Epithelial cell of proximal tubule (primary cell): ENCODE measurements around the gene HSPG2. TPM values are rescaled to one million over a fixed set of nuclear protein-coding genes. Genes with fewer than 3 reads are reported as not detected.

ENCODE experiments used
- DNase-seq: peaks from one replicate; pipeline ENCODE4 v3.0.0-alpha.2; 2011; ENCODE audit warnings: low read depth
- H3K4me3 ChIP-seq: 2 replicates; pipeline ENCODE4 v1.5.1; 2011; ENCODE audit warnings: low read depth, mild to moderate bottlenecking, low read length
- total RNA-seq: library from RNA; depleted of rRNA; stranded (reverse); fragments of >200 nt; gene quantifications from 2 replicates; pipeline ENCODE4 v1.2.3, GENCODE V29; 2015
- TF ChIP-seq, protein P1 (sequence below): conservative IDR thresholded peaks from 2 replicates; pipeline ENCODE4 v1.5.1; 2012; ENCODE audit warnings: low read depth, mild to moderate bottlenecking, low read length

The HSPG2 gene
- total RNA-seq, 1 donor from 2014 or later = 156 TPM

DNA sequence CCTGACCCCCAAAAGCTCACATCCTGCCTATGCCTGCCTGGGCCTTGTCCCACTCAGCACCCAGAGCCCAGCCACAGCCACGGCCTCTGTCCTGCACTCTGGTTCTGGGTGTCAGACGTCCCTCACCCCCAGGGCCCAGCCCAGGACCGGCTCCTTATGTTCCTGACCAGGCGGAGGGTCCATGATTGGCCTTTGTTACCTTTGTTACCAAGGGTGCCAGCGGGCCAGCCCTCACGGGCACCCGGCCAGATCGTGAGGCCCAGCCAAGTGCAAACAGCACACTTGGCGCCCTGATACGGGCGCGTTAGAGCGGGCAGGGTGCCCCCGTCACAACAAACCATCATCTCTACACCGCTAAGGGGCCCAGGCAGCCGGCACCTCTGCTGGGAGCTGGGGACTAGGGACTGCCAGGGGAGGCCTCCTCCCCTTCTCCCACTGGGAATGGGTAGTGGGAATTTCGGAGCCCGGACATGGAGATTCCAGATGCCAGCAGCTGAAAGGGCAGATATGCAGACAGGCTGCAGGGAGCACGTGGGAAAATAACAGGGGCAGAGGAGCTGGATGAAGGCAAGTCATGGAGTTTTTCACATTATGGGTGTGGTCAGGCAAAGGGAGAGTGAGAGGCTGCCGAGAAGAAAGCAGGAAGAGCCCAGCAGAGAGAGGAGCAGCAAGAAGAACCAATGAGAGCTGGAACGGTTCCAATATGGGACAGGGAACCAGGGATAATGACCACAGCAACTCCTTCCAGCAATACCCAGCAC is 22.1 kb downstream of the HSPG2 start:
- DNase-seq = no peak
- TF ChIP-seq, protein P1, sequence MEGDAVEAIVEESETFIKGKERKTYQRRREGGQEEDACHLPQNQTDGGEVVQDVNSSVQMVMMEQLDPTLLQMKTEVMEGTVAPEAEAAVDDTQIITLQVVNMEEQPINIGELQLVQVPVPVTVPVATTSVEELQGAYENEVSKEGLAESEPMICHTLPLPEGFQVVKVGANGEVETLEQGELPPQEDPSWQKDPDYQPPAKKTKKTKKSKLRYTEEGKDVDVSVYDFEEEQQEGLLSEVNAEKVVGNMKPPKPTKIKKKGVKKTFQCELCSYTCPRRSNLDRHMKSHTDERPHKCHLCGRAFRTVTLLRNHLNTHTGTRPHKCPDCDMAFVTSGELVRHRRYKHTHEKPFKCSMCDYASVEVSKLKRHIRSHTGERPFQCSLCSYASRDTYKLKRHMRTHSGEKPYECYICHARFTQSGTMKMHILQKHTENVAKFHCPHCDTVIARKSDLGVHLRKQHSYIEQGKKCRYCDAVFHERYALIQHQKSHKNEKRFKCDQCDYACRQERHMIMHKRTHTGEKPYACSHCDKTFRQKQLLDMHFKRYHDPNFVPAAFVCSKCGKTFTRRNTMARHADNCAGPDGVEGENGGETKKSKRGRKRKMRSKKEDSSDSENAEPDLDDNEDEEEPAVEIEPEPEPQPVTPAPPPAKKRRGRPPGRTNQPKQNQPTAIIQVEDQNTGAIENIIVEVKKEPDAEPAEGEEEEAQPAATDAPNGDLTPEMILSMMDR = no peak

DNA sequence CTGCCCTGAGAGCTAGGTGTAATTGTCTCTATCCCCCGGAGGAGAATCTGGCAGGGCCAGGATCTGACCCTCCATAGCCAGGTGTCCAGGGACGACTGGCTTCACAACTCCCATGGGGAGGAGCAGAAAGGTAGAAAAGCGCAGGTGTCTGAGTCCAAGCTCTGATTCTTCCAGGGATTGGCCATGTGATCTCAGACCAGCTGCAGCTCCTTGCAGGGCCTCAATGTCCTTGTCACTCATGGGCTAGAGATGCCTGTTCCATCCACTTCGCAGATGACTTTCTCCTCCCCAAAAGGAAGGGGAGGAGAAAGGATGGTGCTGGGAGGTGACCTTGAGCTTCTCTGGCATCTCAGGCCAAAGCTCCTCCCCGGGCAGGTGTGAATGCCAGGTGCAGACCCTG is 22.7 kb downstream of the HSPG2 start:
- H3K4me3 ChIP-seq = no peak overlapping the region
- no peak for DNase-seq
- TF ChIP-seq, protein P1 = no peak

More for the DNA sequence above, 22.1 kb downstream of the HSPG2 start:
- no peak overlapping the region for H3K4me3 ChIP-seq

DNA sequence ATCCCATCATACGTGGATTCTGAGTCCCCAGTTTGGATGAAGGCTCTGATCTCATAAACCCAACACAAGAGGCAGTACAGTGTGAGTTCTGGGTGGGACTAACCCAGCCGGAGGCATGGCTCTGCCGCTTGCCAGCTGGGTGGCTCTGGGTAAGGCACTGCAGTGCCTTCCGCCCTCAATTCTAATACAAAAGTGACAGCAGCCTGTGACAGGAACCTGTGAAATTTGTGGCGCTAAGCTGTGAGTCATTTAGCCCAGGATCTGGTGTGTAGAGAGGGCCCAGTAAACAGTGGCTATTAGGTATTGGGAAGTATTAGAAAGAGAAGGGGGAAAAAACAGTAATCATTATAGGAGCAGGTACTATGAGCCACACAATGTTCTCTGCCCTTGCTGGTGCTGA is 23.3 kb downstream of the HSPG2 start:
- TF ChIP-seq, protein P1 = no peak
- H3K4me3 ChIP-seq = no peak overlapping the region
- no peak for DNase-seq

DNA sequence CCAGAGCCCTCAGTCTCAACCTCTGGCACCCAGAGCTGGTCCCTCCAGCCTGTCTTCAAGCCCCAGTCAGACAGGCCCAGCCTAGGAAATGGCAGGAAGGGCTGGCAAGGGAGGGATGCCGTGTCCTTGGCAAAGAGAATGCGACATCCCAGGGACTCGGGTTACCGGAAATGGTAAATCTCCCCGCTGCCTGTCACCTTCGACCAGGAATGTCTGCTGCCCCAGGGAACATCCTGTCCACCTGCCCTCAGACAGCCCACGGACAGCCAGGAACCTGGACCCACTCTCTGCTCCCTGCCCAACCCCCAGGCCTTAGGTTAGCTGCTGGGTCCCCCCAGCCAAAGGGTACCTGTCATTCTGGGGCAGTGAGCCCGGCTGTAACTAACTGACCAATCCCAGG is 23.9 kb downstream of the HSPG2 start:
- DNase-seq = no peak
- H3K4me3 ChIP-seq = no peak overlapping the region
- TF ChIP-seq, protein P1 = no peak

DNA sequence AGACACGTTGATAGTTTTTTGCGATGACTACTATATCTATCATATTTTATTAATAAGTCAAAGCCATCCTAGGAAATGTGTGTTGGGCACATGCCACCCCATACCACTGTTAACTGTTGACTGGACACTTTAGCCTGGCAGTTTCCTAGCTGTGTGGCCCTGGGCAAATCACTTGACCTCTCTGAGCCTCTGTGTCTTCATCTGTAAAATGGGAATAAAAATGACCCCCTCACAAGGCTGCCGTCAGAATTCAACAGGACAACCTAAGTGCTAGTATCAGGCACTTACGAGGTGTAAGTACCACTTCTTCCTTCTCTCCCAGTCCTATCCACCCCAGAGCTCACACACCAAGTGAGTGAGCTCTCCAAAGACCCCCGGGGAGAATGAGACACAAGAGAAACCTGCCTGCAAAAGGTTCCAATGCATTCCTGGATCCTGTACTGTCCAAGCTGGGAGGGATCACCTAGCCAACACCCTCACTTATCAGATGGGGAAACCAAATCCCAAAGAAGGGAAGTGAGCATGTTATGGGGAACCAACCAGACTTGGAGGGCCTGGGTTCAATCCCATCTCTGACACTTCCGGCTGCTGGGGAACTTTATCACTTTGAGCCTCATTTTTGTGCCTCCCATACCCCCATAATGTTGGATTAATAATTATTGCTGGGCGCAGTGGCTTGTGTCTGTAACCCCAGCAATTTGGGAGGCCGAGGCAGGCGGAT is 24.9 kb downstream of the HSPG2 start:
- no peak overlapping the region for H3K4me3 ChIP-seq
- TF ChIP-seq, protein P1 = no peak

DNA sequence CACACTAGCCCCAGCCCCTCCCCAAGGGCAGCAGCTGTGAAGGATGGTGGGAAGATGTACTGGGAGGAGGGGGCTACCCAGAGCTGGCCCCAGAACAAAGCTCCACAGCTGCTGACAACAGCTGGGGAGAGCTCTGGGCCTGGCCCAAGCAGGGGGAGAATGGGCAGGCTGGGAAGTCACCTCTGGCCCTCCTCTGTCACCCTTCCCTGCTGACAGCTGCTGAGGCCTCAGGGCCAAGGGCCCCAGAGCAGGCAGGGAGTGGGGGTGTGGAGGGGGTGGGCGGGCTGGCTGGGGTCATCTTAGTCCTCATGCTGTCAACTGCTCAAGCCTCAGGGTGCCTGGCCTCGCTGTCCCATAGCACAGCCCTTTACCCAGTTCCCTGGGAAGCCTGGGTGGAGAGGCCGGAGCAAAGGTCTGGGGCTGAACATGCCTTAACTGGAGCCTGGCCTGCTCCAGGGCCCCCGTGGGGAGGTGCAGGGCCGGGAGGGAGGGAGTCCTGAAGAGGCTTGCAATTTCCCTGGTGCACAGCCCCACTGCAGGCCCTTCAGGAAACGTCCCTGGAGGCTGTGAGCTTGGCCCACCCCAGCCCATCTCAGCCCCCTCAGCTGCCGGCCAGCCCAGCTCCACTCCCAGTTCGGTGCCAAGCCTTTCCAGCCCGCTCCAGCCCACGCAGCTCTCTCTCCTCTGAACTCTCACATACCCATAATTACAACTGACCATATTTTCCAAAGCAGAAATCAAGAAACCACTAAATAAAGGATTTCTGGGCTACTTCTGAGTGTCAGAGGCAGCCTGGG is 25.7 kb downstream of the HSPG2 start:
- no peak for DNase-seq
- TF ChIP-seq, protein P1 = no peak
- H3K4me3 ChIP-seq = no peak overlapping the region

More for the DNA sequence above, 24.9 kb downstream of the HSPG2 start:
- no peak for DNase-seq
